HCT116 (cell line): ENCODE data around the gene COL5A1. TPM values are rescaled to one million over a fixed set of nuclear protein-coding genes. Genes with fewer than 3 reads are reported as not detected.

Experiments
- ATAC-seq: fragments of 200-7000 bp; cut with Tn5 transposase; 2 replicates; pipeline ENCODE4 v1.9.1; 2020; ENCODE audit warnings: mild to moderate bottlenecking, moderate library complexity
- BruUV-seq: library from RNA; stranded (reverse); fragments of 400-500 nt; replicated peaks from 2 replicates; lab custom pipeline; 2021; lab: Mats Ljungman, UMichigan
- CTCF ChIA-PET: fragments of 300-600 bp; sonication (Branson Sonifier 250); formaldehyde crosslinking; loops from one replicate; lab custom pipeline; 2021; ENCODE audit warnings: antibody characterized with exemption; lab: Charles Lee
- POLR2A ChIA-PET: fragments of 300-600, 350-600 bp; sonication (Branson Sonifier 250); formaldehyde crosslinking; loops from one replicate; lab custom pipeline; 2021; ENCODE audit warnings: antibody characterized with exemption; lab: Charles Lee
- RAD21 ChIA-PET, 2 experiments: fragments of 300-600 bp; sonication (Branson Sonifier 250); formaldehyde crosslinking; loops; one replicate each; lab custom pipeline; 2023; ENCODE audit warnings: low total read pairs in 2 of 2; ENCODE audit not compliant: uncharacterized antibody in 2 of 2, unreplicated experiment in 2 of 2, low non-redundant PET in 1 of 2; lab: Charles Lee
- DNase-seq: peaks from one replicate; pipeline ENCODE4 v3.0.0-alpha.2; 2010; ENCODE audit warnings: low read depth, low spot score
- H2AFZ ChIP-seq: fragments of 200-600 bp; shearing (Covaris generic), sonication (generic); 2 replicates; pipeline ENCODE4 v1.6.1; 2017; ENCODE audit warnings: low read depth, mixed run types, mixed read lengths, antibody characterized with exemption, low read length; ENCODE audit not compliant: poor library complexity, severe bottlenecking
- H3K27ac ChIP-seq: 2 replicates; pipeline ENCODE4 v1.5.1; 2012; ENCODE audit warnings: low read depth, low read length
- H3K27me3 ChIP-seq: fragments of 200-600 bp; sonication (generic); 2 replicates; pipeline ENCODE4 v1.6.1; 2016; ENCODE audit warnings: mixed run types, low read length, mixed read lengths; ENCODE audit not compliant: insufficient read depth
- H3K36me3 ChIP-seq, 2 experiments: fragments of 200-500 bp in 1 of 2; fragments of 200-600 bp in 1 of 2; sonication (Bioruptor generic) in 1 of 2; sonication (generic) in 1 of 2; 2 replicates each; pipeline versions ENCODE4 v1.5.1 to v1.6.1; 2014 to 2016; ENCODE audit warnings: low read length in 2 of 2, inconsistent platforms in 1 of 2, mixed read lengths in 1 of 2, mixed run types in 1 of 2; ENCODE audit not compliant: insufficient read depth in 2 of 2, control insufficient read depth in 1 of 2
- H3K4me1 ChIP-seq, 2 experiments: fragments of 200-600 bp in 1 of 2; sonication (generic) in 1 of 2; 2 replicates each; pipeline versions ENCODE4 v1.5.1 to v1.6.1; 2012 to 2017; ENCODE audit warnings: low read length in 2 of 2, inconsistent platforms in 1 of 2, mild to moderate bottlenecking in 1 of 2, mixed read lengths in 1 of 2, mixed run types in 1 of 2, moderate library complexity in 1 of 2; ENCODE audit not compliant: insufficient read depth in 2 of 2, control insufficient read depth in 1 of 2
- H3K4me2 ChIP-seq: fragments of 200-600 bp; sonication (generic); 2 replicates; pipeline ENCODE4 v1.6.1; 2017; ENCODE audit warnings: mixed run types, low read length, mixed read lengths
- H3K4me3 ChIP-seq, 2 experiments: fragments of 200-600 bp in 1 of 2; sonication (generic) in 1 of 2; replicated peaks in 1 of 2; 2 replicates each; pipeline ENCODE4 v1.5.1; 2011 to 2016; ENCODE audit warnings: low read length in 2 of 2, control low read depth in 1 of 2, low read depth in 1 of 2, mild to moderate bottlenecking in 1 of 2, mixed read lengths in 1 of 2, mixed run types in 1 of 2
- H3K79me2 ChIP-seq: fragments of 200-600 bp; sonication (generic); 2 replicates; pipeline ENCODE4 v1.6.1; 2017; ENCODE audit warnings: mild to moderate bottlenecking, mixed run types, low read length, moderate library complexity, mixed read lengths; ENCODE audit not compliant: insufficient read depth
- H3K9ac ChIP-seq: fragments of 200-600 bp; sonication (generic); 2 replicates; pipeline ENCODE4 v1.6.1; 2016; ENCODE audit warnings: low read length, mixed read lengths
- H3K9me2 ChIP-seq: fragments of 200-600 bp; sonication (generic), shearing (Covaris generic); 2 replicates; pipeline ENCODE4 v1.6.1; 2017; ENCODE audit warnings: mixed run types, mild to moderate bottlenecking, moderate library complexity; ENCODE audit not compliant: insufficient read depth
- H3K9me3 ChIP-seq, 2 experiments: fragments of 200-500 bp in 1 of 2; fragments of 200-600 bp in 1 of 2; sonication (Bioruptor generic) in 1 of 2; sonication (generic) in 1 of 2; 2 replicates each; pipeline ENCODE4 v1.6.1; 2014 to 2017; ENCODE audit warnings: low read length in 2 of 2, mixed read lengths in 2 of 2, inconsistent platforms in 1 of 2, low read depth in 1 of 2, mild to moderate bottlenecking in 1 of 2, mixed run types in 1 of 2, moderate library complexity in 1 of 2; ENCODE audit not compliant: control insufficient read depth in 1 of 2, insufficient read depth in 1 of 2
- H4K20me1 ChIP-seq: fragments of 200-600 bp; sonication (generic), shearing (Covaris generic); 2 replicates; pipeline ENCODE4 v1.6.1; 2017; ENCODE audit warnings: mixed run types, mild to moderate bottlenecking, moderate library complexity; ENCODE audit not compliant: insufficient read depth
- CBX3 ChIP-seq: IDR thresholded peaks from 2 replicates; pipeline ENCODE4 v1.6.1; 2012; ENCODE audit warnings: low read depth
- ELF1 ChIP-seq: IDR thresholded peaks from 2 replicates; pipeline ENCODE4 v1.6.1; 2012; ENCODE audit warnings: low read depth, borderline replicate concordance
- EZH2 ChIP-seq: fragments of 200-600 bp; sonication (generic); IDR thresholded peaks from 2 replicates; pipeline ENCODE4 v1.6.1; 2017; ENCODE audit warnings: antibody characterized with exemption, mixed run types
- POLR2AphosphoS5 ChIP-seq: IDR thresholded peaks from 2 replicates; pipeline ENCODE4 v1.6.1; 2011; ENCODE audit warnings: mild to moderate bottlenecking, low read depth, low read length, moderate library complexity
- TCF7L2 ChIP-seq: IDR thresholded peaks from 2 replicates; pipeline ENCODE4 v1.7.0; 2011; ENCODE audit warnings: borderline replicate concordance, inconsistent platforms; ENCODE audit not compliant: insufficient read depth, insufficient read length; ENCODE audit errors: extremely low read depth
- YY1 ChIP-seq: IDR thresholded peaks from 2 replicates; pipeline ENCODE4 v1.6.1; 2011; ENCODE audit warnings: low read length, low read depth, moderate library complexity, mild to moderate bottlenecking; ENCODE audit not compliant: insufficient replicate concordance; ENCODE audit errors: extremely low read depth
- intact Hi-C: fragments of 100-400 bp; cut with micrococcal nuclease; formaldehyde crosslinking; loops from 2 replicates; pipeline ENCODE4 v1.10.0; 2022
- total RNA-seq: library from RNA; stranded (reverse); gene quantifications from one replicate; pipeline ENCODE4 v1.2.1, GENCODE V29; 2021; ENCODE audit not compliant: unreplicated experiment
- TF ChIP-seq, protein P1 (sequence below): IDR thresholded peaks from 2 replicates; pipeline ENCODE4 v1.6.1; 2012
- TF ChIP-seq, protein P2 (sequence below): IDR thresholded peaks from 2 replicates; pipeline ENCODE4 v1.6.1; 2012; ENCODE audit warnings: low read depth

Gene COL5A1
- total RNA-seq, 1 experiment from 2014 or later: 0.30 TPM

DNA sequence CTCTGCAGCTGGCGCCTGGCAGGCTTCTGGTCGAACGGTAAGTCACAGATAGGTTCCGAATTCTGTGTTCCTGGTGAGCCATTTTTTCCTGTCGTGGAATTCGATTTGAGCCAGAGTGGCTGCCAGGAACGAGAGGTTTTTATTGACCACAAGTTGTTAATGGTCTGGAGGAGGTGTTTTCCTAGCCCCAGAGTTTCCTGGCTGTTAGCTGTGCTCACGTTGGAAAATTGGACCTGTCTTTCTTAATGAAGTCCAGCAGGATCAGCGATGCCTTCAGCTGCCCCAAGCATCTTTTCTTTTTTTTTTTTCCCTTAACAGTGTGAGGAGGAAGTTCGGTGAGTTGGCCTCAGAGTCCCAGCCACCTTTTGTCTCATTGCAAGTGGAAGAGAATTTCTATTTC, 62.9 kb downstream of the COL5A1 start:
- TF ChIP-seq, protein P1, sequence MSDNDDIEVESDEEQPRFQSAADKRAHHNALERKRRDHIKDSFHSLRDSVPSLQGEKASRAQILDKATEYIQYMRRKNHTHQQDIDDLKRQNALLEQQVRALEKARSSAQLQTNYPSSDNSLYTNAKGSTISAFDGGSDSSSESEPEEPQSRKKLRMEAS: no peak
- no peak for TF ChIP-seq POLR2AphosphoS5
- no peak for TF ChIP-seq ELF1
- TF ChIP-seq EZH2: no peak
- no peak for TF ChIP-seq CBX3
- no peak for TF ChIP-seq TCF7L2
- TF ChIP-seq, protein P2, sequence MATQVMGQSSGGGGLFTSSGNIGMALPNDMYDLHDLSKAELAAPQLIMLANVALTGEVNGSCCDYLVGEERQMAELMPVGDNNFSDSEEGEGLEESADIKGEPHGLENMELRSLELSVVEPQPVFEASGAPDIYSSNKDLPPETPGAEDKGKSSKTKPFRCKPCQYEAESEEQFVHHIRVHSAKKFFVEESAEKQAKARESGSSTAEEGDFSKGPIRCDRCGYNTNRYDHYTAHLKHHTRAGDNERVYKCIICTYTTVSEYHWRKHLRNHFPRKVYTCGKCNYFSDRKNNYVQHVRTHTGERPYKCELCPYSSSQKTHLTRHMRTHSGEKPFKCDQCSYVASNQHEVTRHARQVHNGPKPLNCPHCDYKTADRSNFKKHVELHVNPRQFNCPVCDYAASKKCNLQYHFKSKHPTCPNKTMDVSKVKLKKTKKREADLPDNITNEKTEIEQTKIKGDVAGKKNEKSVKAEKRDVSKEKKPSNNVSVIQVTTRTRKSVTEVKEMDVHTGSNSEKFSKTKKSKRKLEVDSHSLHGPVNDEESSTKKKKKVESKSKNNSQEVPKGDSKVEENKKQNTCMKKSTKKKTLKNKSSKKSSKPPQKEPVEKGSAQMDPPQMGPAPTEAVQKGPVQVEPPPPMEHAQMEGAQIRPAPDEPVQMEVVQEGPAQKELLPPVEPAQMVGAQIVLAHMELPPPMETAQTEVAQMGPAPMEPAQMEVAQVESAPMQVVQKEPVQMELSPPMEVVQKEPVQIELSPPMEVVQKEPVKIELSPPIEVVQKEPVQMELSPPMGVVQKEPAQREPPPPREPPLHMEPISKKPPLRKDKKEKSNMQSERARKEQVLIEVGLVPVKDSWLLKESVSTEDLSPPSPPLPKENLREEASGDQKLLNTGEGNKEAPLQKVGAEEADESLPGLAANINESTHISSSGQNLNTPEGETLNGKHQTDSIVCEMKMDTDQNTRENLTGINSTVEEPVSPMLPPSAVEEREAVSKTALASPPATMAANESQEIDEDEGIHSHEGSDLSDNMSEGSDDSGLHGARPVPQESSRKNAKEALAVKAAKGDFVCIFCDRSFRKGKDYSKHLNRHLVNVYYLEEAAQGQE: no peak
- TF ChIP-seq YY1: no peak
- Histone ChIP-seq H3K9me3 (no peaks in the 10 kb centered on the region), H3K4me1 (no peaks in the 10 kb centered on the region), H3K9ac (no peak overlapping the region), H3K27ac (no peak overlapping the region), H3K27me3 (no peaks in the 10 kb centered on the region), H3K4me3 (no peak overlapping the region), H3K79me2 (no peaks in the 10 kb centered on the region), H3K36me3 (no peaks in the 10 kb centered on the region), H2AFZ (no peak overlapping the region), H3K9me2 (no peaks in the 10 kb centered on the region), H3K4me2 (no peak overlapping the region), H4K20me1 (no peaks in the 10 kb centered on the region)
- intact Hi-C loops: no loop called here
- DNase-seq (no peak), ATAC-seq (no peak)
- ChIA-PET RAD21 (no interaction called here), POLR2A (no interaction called here), CTCF (no interaction called here)
- no TSS peak for BruUV-seq
